Suppressor macrophage treated with lipopolysaccharide for 4 hours (primary cell): Measurements from ENCODE around the gene NUDT4B.
"Not testable (repeated sequence)": the region's sequence is repeated elsewhere in the genome, so short reads cannot be mapped to it uniquely, and the experiment has no call there.

Experiments used
- DNase-seq: peaks from one replicate; pipeline ENCODE4 v3.0.0-alpha.2; 2020

NUDT4B gene

GRCh38 chr1:148743200-148743599 is 5.4 kb upstream of the NUDT4B start:
- not testable (repeated sequence) for DNase-seq

- DNase-seq: not testable (repeated sequence)
Observed at GRCh38 chr1:148743726-148744720, 4.6 kb upstream of the NUDT4B start.

- not testable (repeated sequence) for DNase-seq
Observed at GRCh38 chr1:148749335-148749681, 734 bp downstream of the NUDT4B start.

- DNase-seq: not testable (repeated sequence)
Observed at GRCh38 chr1:148756231-148756630, 7.7 kb downstream of the NUDT4B start.

GRCh38 chr1:148757446-148757845 is 8.9 kb downstream of the NUDT4B start:
- not testable (repeated sequence) for DNase-seq

GRCh38 chr1:148758412-148758811 is 9.8 kb downstream of the NUDT4B start:
- not testable (repeated sequence) for DNase-seq

GRCh38 chr1:148758925-148759324 is 10.4 kb downstream of the NUDT4B start:
- not testable (repeated sequence) for DNase-seq

GRCh38 chr1:148759749-148760148 is 11.2 kb downstream of the NUDT4B start:
- not testable (repeated sequence) for DNase-seq

GRCh38 chr1:148760206-148760605 is 11.6 kb downstream of the NUDT4B start:
- DNase-seq: not testable (repeated sequence)

GRCh38 chr1:148761360-148761759 is 12.8 kb downstream of the NUDT4B start:
- not testable (repeated sequence) for DNase-seq

- DNase-seq: not testable (repeated sequence)
Observed at GRCh38 chr1:148765238-148766019, 16.9 kb downstream of the NUDT4B start.

GRCh38 chr1:148768541-148768940 is 20.0 kb downstream of the NUDT4B start:
- not testable (repeated sequence) for DNase-seq

- not testable (repeated sequence) for DNase-seq
Observed at GRCh38 chr1:148769495-148769894, 20.9 kb downstream of the NUDT4B start.

- DNase-seq: not testable (repeated sequence)
Observed at GRCh38 chr1:148773690-148774089, 25.1 kb downstream of the NUDT4B start.

- not testable (repeated sequence) for DNase-seq
Observed at GRCh38 chr1:148774102-148774501, 25.5 kb downstream of the NUDT4B start.

- DNase-seq: not testable (repeated sequence)
Observed at GRCh38 chr1:148775263-148775662, 26.7 kb downstream of the NUDT4B start.

- DNase-seq: not testable (repeated sequence)
Observed at GRCh38 chr1:148777649-148778048, 29.1 kb downstream of the NUDT4B start.

- DNase-seq: not testable (repeated sequence)
Observed at GRCh38 chr1:148780404-148780803, 31.8 kb downstream of the NUDT4B start.

- DNase-seq: not testable (repeated sequence)
Observed at GRCh38 chr1:148791543-148792099, 43.0 kb downstream of the NUDT4B start.

- DNase-seq: not testable (repeated sequence)
Observed at GRCh38 chr1:148793762-148794332, 45.3 kb downstream of the NUDT4B start.
